ENCODE results near the gene USP43. TPM values are rescaled to one million over a fixed set of nuclear protein-coding genes. Genes with fewer than 3 reads are reported as not detected.
"Not testable (repeated sequence)": the region's sequence is repeated elsewhere in the genome, so short reads cannot be mapped to it uniquely, and the experiment has no call there.

The USP43 gene
- total and polyA plus RNA-seq, 2 donors (not counting 1 experiment from before 2014, with no cell fraction given): under 0.01 to 0.08 TPM

GRCh38 chr17:9661027-9661426, 15.7 kb downstream of the USP43 start:
- Histone ChIP-seq H3K79me2 (ENCODE audit: control insufficient read depth, insufficient read depth, low read length) (no peaks in the 10 kb centered on the region), H3K27me3 (ENCODE audit: control insufficient read depth, insufficient read depth, low read length) (no peaks in the 10 kb centered on the region), H3K9me3 (ENCODE audit: control insufficient read depth, insufficient read depth, low read depth, low read length) (no peaks in the 10 kb centered on the region), H2AFZ (ENCODE audit: low read length) (no peak overlapping the region), H3K9ac (ENCODE audit: insufficient read depth, low read length) (no peak overlapping the region), H3K27ac (ENCODE audit: insufficient read depth, low read length) (no peak overlapping the region), H3K4me3 (replicated peaks in 1 of 4; ENCODE audit: control extremely low read depth in 1 of 4, insufficient read depth in 1 of 4, low read depth in 3 of 4, low read length in 4 of 4) (no peak overlapping the region), H3K4me2 (ENCODE audit: extremely low read depth, insufficient read depth, low read length) (no peak overlapping the region), H3K36me3 (ENCODE audit: control insufficient read depth, insufficient read depth, low read length) (no peaks in the 10 kb centered on the region), H3K4me1 (ENCODE audit: control insufficient read depth, extremely low read depth, insufficient read depth, low read length) (no peaks in the 10 kb centered on the region), H4K20me1 (ENCODE audit: control insufficient read depth, extremely low read depth, insufficient read depth, low read length) (no peaks in the 10 kb centered on the region)
- no peak for DNase-seq (ENCODE audit: low read depth in 2 of 2)
- TF ChIP-seq CTCF (conservative IDR thresholded peaks at IDR 0.05 in 1 of 2, IDR thresholded peaks at IDR 0.05 in 1 of 2; ENCODE audit: low read depth in 1 of 2, low read length in 2 of 2) (no peak), EZH2 (IDR thresholded peaks at IDR 0.05; ENCODE audit: low read length, missing control alignments) (no peak)

- not testable (repeated sequence) for H3K27ac ChIP-seq (ENCODE audit: insufficient read depth, low read length); H3K27me3 ChIP-seq (ENCODE audit: control insufficient read depth, insufficient read depth, low read length); DNase-seq (ENCODE audit: low read depth in 2 of 2)
Measured at GRCh38 chr17:9663511-9663910, 18.2 kb downstream of the USP43 start.

GRCh38 chr17:9666461-9667050, 21.2 kb downstream of the USP43 start:
- Histone ChIP-seq H3K27me3 (ENCODE audit: control insufficient read depth, insufficient read depth, low read length) (no peaks in the 10 kb centered on the region), H3K79me2 (ENCODE audit: control insufficient read depth, insufficient read depth, low read length) (no peaks in the 10 kb centered on the region), H3K27ac (ENCODE audit: insufficient read depth, low read length) (no peak overlapping the region), H3K9me3 (ENCODE audit: control insufficient read depth, insufficient read depth, low read depth, low read length) (no peaks in the 10 kb centered on the region), H4K20me1 (ENCODE audit: control insufficient read depth, extremely low read depth, insufficient read depth, low read length) (no peaks in the 10 kb centered on the region), H3K9ac (ENCODE audit: insufficient read depth, low read length) (no peak overlapping the region), H2AFZ (ENCODE audit: low read length) (no peak overlapping the region), H3K4me2 (ENCODE audit: extremely low read depth, insufficient read depth, low read length) (no peak overlapping the region), H3K4me3 (replicated peaks in 1 of 4; ENCODE audit: control extremely low read depth in 1 of 4, insufficient read depth in 1 of 4, low read depth in 3 of 4, low read length in 4 of 4) (no peak overlapping the region), H3K4me1 (ENCODE audit: control insufficient read depth, extremely low read depth, insufficient read depth, low read length) (no peaks in the 10 kb centered on the region), H3K36me3 (ENCODE audit: control insufficient read depth, insufficient read depth, low read length) (no peaks in the 10 kb centered on the region)
- no peak for DNase-seq (ENCODE audit: low read depth in 2 of 2)
- TF ChIP-seq EZH2 (IDR thresholded peaks at IDR 0.05; ENCODE audit: low read length, missing control alignments): no peak

More at GRCh38 chr17:9663511-9663910, 18.2 kb downstream of the USP43 start:
- H3K9me3 ChIP-seq (ENCODE audit: control insufficient read depth, insufficient read depth, low read depth, low read length); H3K4me2 ChIP-seq (ENCODE audit: extremely low read depth, insufficient read depth, low read length); H3K36me3 ChIP-seq (ENCODE audit: control insufficient read depth, insufficient read depth, low read length); H2AFZ ChIP-seq (ENCODE audit: low read length); H3K4me3 ChIP-seq (replicated peaks in 1 of 4; ENCODE audit: control extremely low read depth in 1 of 4, insufficient read depth in 1 of 4, low read depth in 3 of 4, low read length in 4 of 4); H3K9ac ChIP-seq (ENCODE audit: insufficient read depth, low read length); H3K4me1 ChIP-seq (ENCODE audit: control insufficient read depth, extremely low read depth, insufficient read depth, low read length); H3K79me2 ChIP-seq (ENCODE audit: control insufficient read depth, insufficient read depth, low read length); H4K20me1 ChIP-seq (ENCODE audit: control insufficient read depth, extremely low read depth, insufficient read depth, low read length): not testable (repeated sequence)

GRCh38 chr17:9668517-9668916, 23.2 kb downstream of the USP43 start:
- DNase-seq (ENCODE audit: low read depth in 2 of 2): peak in 1 of 2 donors; percentile 86
- no peaks in the 10 kb centered on the region for H3K9me3 ChIP-seq (ENCODE audit: control insufficient read depth, insufficient read depth, low read depth, low read length)

More at GRCh38 chr17:9668517-9668916, 23.2 kb downstream of the USP43 start:
- Histone ChIP-seq H3K4me1 (ENCODE audit: control insufficient read depth, extremely low read depth, insufficient read depth, low read length) (no peaks in the 10 kb centered on the region), H3K9ac (ENCODE audit: insufficient read depth, low read length) (no peak overlapping the region), H3K79me2 (ENCODE audit: control insufficient read depth, insufficient read depth, low read length) (no peaks in the 10 kb centered on the region), H3K4me2 (ENCODE audit: extremely low read depth, insufficient read depth, low read length) (no peak overlapping the region), H2AFZ (ENCODE audit: low read length) (no peak overlapping the region), H3K4me3 (replicated peaks in 1 of 4; ENCODE audit: control extremely low read depth in 1 of 4, insufficient read depth in 1 of 4, low read depth in 3 of 4, low read length in 4 of 4) (no peak overlapping the region), H3K36me3 (ENCODE audit: control insufficient read depth, insufficient read depth, low read length) (no peaks in the 10 kb centered on the region), H4K20me1 (ENCODE audit: control insufficient read depth, extremely low read depth, insufficient read depth, low read length) (no peaks in the 10 kb centered on the region), H3K27ac (ENCODE audit: insufficient read depth, low read length) (no peak overlapping the region), H3K27me3 (ENCODE audit: control insufficient read depth, insufficient read depth, low read length) (no peaks in the 10 kb centered on the region)
- TF ChIP-seq CTCF (conservative IDR thresholded peaks at IDR 0.05 in 1 of 2, IDR thresholded peaks at IDR 0.05 in 1 of 2; ENCODE audit: low read depth in 1 of 2, low read length in 2 of 2): no peak
- TF ChIP-seq EZH2 (IDR thresholded peaks at IDR 0.05; ENCODE audit: low read length, missing control alignments): no peak

All from fibroblast of lung (primary cell).